Measurements from ENCODE around the gene RAB3C.

GRCh38 chr5:58767104-58767503 lies 184.2 kb downstream of the RAB3C start:
- TF ChIP-seq CTCF (conservative IDR thresholded peaks at IDR 0.05 in 1 of 2, IDR thresholded peaks at IDR 0.05 in 1 of 2; ENCODE audit: low read depth in 1 of 2, low read length in 2 of 2) (no peak), EZH2 (IDR thresholded peaks at IDR 0.05; ENCODE audit: low read length, missing control alignments) (no peak)
